HepG2 (cell line): ENCODE measurements around the gene TNPO3. TPM values are rescaled to one million over a fixed set of nuclear protein-coding genes. Genes with fewer than 3 reads are reported as not detected.

Experiments used
- ATAC-seq: fragments of 200-7000 bp; cut with Tn5 transposase; 3 replicates; pipeline ENCODE4 v1.9.1; 2020; ENCODE audit warnings: mild to moderate bottlenecking, moderate library complexity
- BruUV-seq: library from RNA; stranded (reverse); fragments of 400-500 nt; replicated peaks from 2 replicates; lab custom pipeline; 2021; lab: Mats Ljungman, UMichigan
- CTCF ChIA-PET: fragments of 300-600 bp; formaldehyde crosslinking; extraction: SDS; loops from one replicate; lab custom pipeline; 2021; ENCODE audit warnings: low total read pairs, inconsistent platforms, low intra/inter-chr PET ratio; lab: Yijun Ruan, JAX
- POLR2A ChIA-PET: fragments of 350-600 bp; sonication (Branson Sonifier 250); formaldehyde crosslinking; loops from one replicate; lab custom pipeline; 2020; ENCODE audit warnings: antibody characterized with exemption, inconsistent platforms; lab: Yijun Ruan, JAX
- DNase-seq: peaks from one replicate; pipeline ENCODE4 v3.0.0-alpha.2; 2015; ENCODE audit warnings: low spot score
- FAIRE-seq: peaks from 3 replicates; lab custom pipeline; 2011; peaks lifted over from hg19 to GRCh38; lab: Jason Lieb, UNC
- H2AFZ ChIP-seq: one replicate; pipeline ENCODE4 v1.6.1; 2011; ENCODE audit warnings: low read length, inconsistent platforms
- H3K27ac ChIP-seq: fragments of 300-600 bp; 3 replicates; pipeline ENCODE4 v1.8.0; 2011; ENCODE audit warnings: mixed run types, mild to moderate bottlenecking, mixed read lengths, low read length, inconsistent platforms; ENCODE audit not compliant: insufficient read depth; ENCODE audit errors: extremely low read length
- H3K27me3 ChIP-seq, 2 experiments: fragments of 200-600 bp in 1 of 2; 2 replicates in 1 of 2; 3 replicates in 1 of 2; pipeline versions ENCODE4 v1.6.0 to v1.8.0; 2011; ENCODE audit warnings: low read length in 2 of 2, mild to moderate bottlenecking in 2 of 2, moderate library complexity in 2 of 2, inconsistent platforms in 1 of 2; ENCODE audit not compliant: insufficient read depth in 2 of 2, control insufficient read depth in 1 of 2
- H3K36me3 ChIP-seq, 2 experiments: fragments of 200-600 bp in 1 of 2; replicated peaks in 1 of 2; 2 replicates in 1 of 2; 3 replicates in 1 of 2; pipeline versions ENCODE4 v1.5.1 to v1.8.0; 2011; ENCODE audit warnings: low read length in 2 of 2, inconsistent platforms in 1 of 2; ENCODE audit not compliant: insufficient read depth in 2 of 2, control insufficient read depth in 1 of 2
- H3K4me1 ChIP-seq: 2 replicates; pipeline ENCODE4 v1.5.1; 2012; ENCODE audit warnings: low read length, inconsistent platforms; ENCODE audit not compliant: insufficient read depth
- H3K4me2 ChIP-seq: 2 replicates; pipeline ENCODE4 v1.6.0; 2011; ENCODE audit warnings: low read depth, low read length, inconsistent platforms
- H3K4me3 ChIP-seq, 3 experiments: fragments of 200-600 bp in 1 of 3; sonication (generic), shearing (Covaris generic) in 1 of 3; replicated peaks in 1 of 3; 2 replicates each; pipeline ENCODE4 v1.5.1; 2011 to 2016; ENCODE audit warnings: low read length in 3 of 3, inconsistent platforms in 2 of 3, low read depth in 2 of 3, mild to moderate bottlenecking in 2 of 3, control low read depth in 1 of 3, mixed read lengths in 1 of 3; ENCODE audit not compliant: insufficient read depth in 1 of 3
- H3K79me2 ChIP-seq: one replicate; pipeline ENCODE4 v1.6.1; 2011; ENCODE audit warnings: low read length, inconsistent platforms; ENCODE audit not compliant: insufficient read depth
- H3K9ac ChIP-seq: 2 replicates; pipeline ENCODE4 v1.6.0; 2011; ENCODE audit warnings: mild to moderate bottlenecking, low read depth, low read length, inconsistent platforms; ENCODE audit not compliant: insufficient read depth
- H3K9me3 ChIP-seq: 2 replicates; pipeline ENCODE4 v1.5.1; 2012; ENCODE audit warnings: mild to moderate bottlenecking, low read length
- H4K20me1 ChIP-seq: 2 replicates; pipeline ENCODE4 v1.6.0; 2011; ENCODE audit warnings: inconsistent platforms, mild to moderate bottlenecking, low read length, moderate library complexity; ENCODE audit not compliant: insufficient read depth
- BORCS8-MEF2B ChIP-seq: sonication (generic); formaldehyde crosslinking; IDR thresholded peaks from 2 replicates; pipeline ENCODE4 v1.8.0; 2022; ENCODE audit warnings: mild to moderate bottlenecking, missing genetic modification reagents
- DPF2 ChIP-seq: sonication (generic); formaldehyde crosslinking; IDR thresholded peaks from 2 replicates; pipeline ENCODE4 v1.4.0; 2020; ENCODE audit warnings: mild to moderate bottlenecking, low read depth, missing genetic modification reagents, borderline replicate concordance
- HDAC2 ChIP-seq: sonication (generic); formaldehyde crosslinking; IDR thresholded peaks from 2 replicates; pipeline ENCODE4 v1.4.0; 2020; ENCODE audit warnings: missing genetic modification reagents
- NAIF1 ChIP-seq: sonication (generic); formaldehyde crosslinking; IDR thresholded peaks from 2 replicates; pipeline ENCODE4 v1.5.0; 2020; ENCODE audit warnings: mild to moderate bottlenecking, missing genetic modification reagents, borderline replicate concordance
- NFKB2 ChIP-seq: sonication (generic); formaldehyde crosslinking; IDR thresholded peaks from 2 replicates; pipeline ENCODE4 v1.4.0; 2020; ENCODE audit warnings: missing genetic modification reagents, borderline replicate concordance
- PAX8 ChIP-seq: sonication (generic); formaldehyde crosslinking; IDR thresholded peaks from 2 replicates; pipeline ENCODE4 v1.8.0; 2022; ENCODE audit warnings: mild to moderate bottlenecking, missing genetic modification reagents, borderline replicate concordance
- RARA ChIP-seq: IDR thresholded peaks from 2 replicates; pipeline ENCODE4 v1.6.1; 2016; ENCODE audit warnings: missing genetic modification reagents, missing compliant biosample characterization
- TMF1 ChIP-seq: sonication (generic); formaldehyde crosslinking; IDR thresholded peaks from 2 replicates; pipeline ENCODE4 v1.8.1; 2022; ENCODE audit warnings: low read depth, missing genetic modification reagents
- YY1 ChIP-seq: IDR thresholded peaks from 2 replicates; pipeline ENCODE4 v1.6.1; 2011; ENCODE audit warnings: low read length, low read depth, moderate library complexity, mild to moderate bottlenecking; ENCODE audit not compliant: insufficient read depth, insufficient replicate concordance
- ZFP90 ChIP-seq: sonication (generic); formaldehyde crosslinking; IDR thresholded peaks from 2 replicates; pipeline ENCODE4 v1.8.0; 2022; ENCODE audit warnings: missing genetic modification reagents, mild to moderate bottlenecking, inconsistent platforms, borderline replicate concordance
- ZNF296 ChIP-seq: sonication (generic); formaldehyde crosslinking; conservative IDR thresholded peaks from 2 replicates; pipeline ENCODE4 v1.5.0; 2020; ENCODE audit warnings: mild to moderate bottlenecking, missing genetic modification reagents
- ZNF343 ChIP-seq: sonication (generic); formaldehyde crosslinking; IDR thresholded peaks from 2 replicates; pipeline ENCODE4 v1.4.0; 2020; ENCODE audit warnings: mild to moderate bottlenecking, missing genetic modification reagents
- ZNF772 ChIP-seq: sonication (generic); formaldehyde crosslinking; IDR thresholded peaks from 2 replicates; pipeline ENCODE4 v1.5.0; 2020; ENCODE audit warnings: mild to moderate bottlenecking, missing genetic modification reagents
- ZNF790 ChIP-seq: sonication (generic); formaldehyde crosslinking; IDR thresholded peaks from 2 replicates; pipeline ENCODE4 v1.8.0; 2022; ENCODE audit warnings: missing genetic modification reagents, mild to moderate bottlenecking, borderline replicate concordance
- WGBS: methylation state at CpG from one replicate; pipeline ENCODE4 v1.1.6; 2017; ENCODE audit warnings: low lambda C conversion rate; 5-methylcytosine and 5-hydroxymethylcytosine counted together
- in situ Hi-C: cut with HindIII; loops from 2 replicates; pipeline ENCODE4 v1.10.0; 2017; ENCODE audit warnings: low pct_unique_long_range_greater_than_20kb; ENCODE audit not compliant: extremely low pct_ligation_motif_present
- intact Hi-C: fragments of 100-400 bp; cut with micrococcal nuclease; formaldehyde crosslinking; loops from one replicate; pipeline ENCODE4 v1.10.0; 2022; ENCODE audit not compliant: unreplicated experiment
- polyA plus RNA-seq, 8 experiments: library from polyadenylated mRNA; depleted of rRNA in 3 of 8; stranded (reverse) in 7 of 8; unstranded in 1 of 8; fragments of >200 nt; fragmentation: Illumina TruSeq in 4 of 8; extraction: Trizol in 4 of 8; gene quantifications; 2 replicates each; pipeline versions ENCODE4 v1.2.1 to v1.2.3, GENCODE V29; 2011 to 2016; ENCODE audit warnings: low read depth in 4 of 8, missing spikeins in 1 of 8, mixed read lengths in 1 of 8; ENCODE audit not compliant: insufficient read depth in 1 of 8
- total RNA-seq, 5 experiments: library from RNA; depleted of rRNA; stranded (reverse); fragments of >200 nt; fragmentation: Illumina TruSeq; extraction: Trizol; gene quantifications; 2 replicates each; pipeline ENCODE4 v1.2.3, GENCODE V29; 2016; ENCODE audit warnings: low read depth in 1 of 5
- TF ChIP-seq, protein P1 (sequence below): sonication (generic); formaldehyde crosslinking; IDR thresholded peaks from 2 replicates; pipeline ENCODE4 v1.4.0; 2020; ENCODE audit warnings: mild to moderate bottlenecking, missing genetic modification reagents
- TF ChIP-seq, protein P2 (sequence below): sonication (generic); formaldehyde crosslinking; IDR thresholded peaks from 2 replicates; pipeline ENCODE4 v1.5.0; 2020; ENCODE audit warnings: mild to moderate bottlenecking, missing genetic modification reagents

The TNPO3 gene
- total and polyA plus RNA-seq, 2 of the 13 experiments (the other 11 are each of a cell fraction or from before 2014, with no cell fraction given): 23.8 to 44.6 TPM

DNA sequence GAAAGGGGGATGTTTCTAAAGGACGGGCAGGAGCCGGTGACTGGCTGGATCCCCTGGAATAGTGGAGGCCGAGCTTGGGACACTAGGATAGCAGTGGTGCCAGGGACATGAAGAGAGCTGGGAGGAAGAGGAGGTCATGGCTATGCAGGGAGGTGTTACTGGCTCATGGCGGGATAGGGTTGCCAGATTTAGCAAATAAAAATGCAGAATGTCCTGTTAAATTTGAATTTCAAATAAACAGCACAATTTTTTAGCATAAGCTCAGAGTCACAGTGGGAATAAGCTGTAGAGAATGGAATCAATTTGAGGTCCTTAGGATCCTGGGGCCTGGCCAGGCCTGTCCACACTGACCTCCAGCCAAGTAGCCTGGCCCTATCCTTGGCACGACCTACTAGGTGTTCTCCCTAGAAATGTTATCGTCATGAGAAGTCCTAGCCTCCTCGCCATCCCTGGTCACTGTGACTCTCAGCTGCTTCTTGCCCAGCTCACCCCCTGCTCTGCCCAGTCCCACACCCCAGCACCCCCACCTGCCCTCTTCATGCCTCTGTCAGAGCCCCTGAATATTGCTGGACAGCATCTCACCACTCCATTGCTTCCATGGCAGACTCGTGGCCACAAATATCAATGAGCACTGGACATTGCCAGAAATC lies 136.8 kb downstream of the TNPO3 start:
- no peaks in the 10 kb centered on the region for H3K36me3 ChIP-seq
- in situ Hi-C loops (no loop called here), intact Hi-C loops (no loop called here)
- H3K4me1 ChIP-seq: no peaks in the 10 kb centered on the region; the same call in 1 of the 2 replicates
- no peak overlapping the region for H2AFZ ChIP-seq
- FAIRE-seq (no peak), DNase-seq (no peak), ATAC-seq (no peak)
- WGBS: 45% methylated on average over 8 of the region's 8 CpGs
- H3K27ac ChIP-seq: no peak overlapping the region
- no peak overlapping the region for H3K4me2 ChIP-seq
- H3K4me3 ChIP-seq: no peak overlapping the region
- H3K9me3 ChIP-seq: no peaks in the 10 kb centered on the region
- no peak overlapping the region for H3K9ac ChIP-seq
- POLR2A ChIA-PET: no interaction called here
- H4K20me1 ChIP-seq: no peaks in the 10 kb centered on the region
- CTCF ChIA-PET: no interaction called here
- no TSS peak for BruUV-seq
- no peaks in the 10 kb centered on the region for H3K79me2 ChIP-seq
- H3K27me3 ChIP-seq: peaks cover 4 to 43% of the 10 kb centered on the region in 2 experiments; a peak in 4 of 5 replicates
- no peak for TF ChIP-seq NAIF1 (CRISPR knock-in tag)
- no peak for TF ChIP-seq TMF1 (CRISPR knock-in tag)
- TF ChIP-seq, protein P1, sequence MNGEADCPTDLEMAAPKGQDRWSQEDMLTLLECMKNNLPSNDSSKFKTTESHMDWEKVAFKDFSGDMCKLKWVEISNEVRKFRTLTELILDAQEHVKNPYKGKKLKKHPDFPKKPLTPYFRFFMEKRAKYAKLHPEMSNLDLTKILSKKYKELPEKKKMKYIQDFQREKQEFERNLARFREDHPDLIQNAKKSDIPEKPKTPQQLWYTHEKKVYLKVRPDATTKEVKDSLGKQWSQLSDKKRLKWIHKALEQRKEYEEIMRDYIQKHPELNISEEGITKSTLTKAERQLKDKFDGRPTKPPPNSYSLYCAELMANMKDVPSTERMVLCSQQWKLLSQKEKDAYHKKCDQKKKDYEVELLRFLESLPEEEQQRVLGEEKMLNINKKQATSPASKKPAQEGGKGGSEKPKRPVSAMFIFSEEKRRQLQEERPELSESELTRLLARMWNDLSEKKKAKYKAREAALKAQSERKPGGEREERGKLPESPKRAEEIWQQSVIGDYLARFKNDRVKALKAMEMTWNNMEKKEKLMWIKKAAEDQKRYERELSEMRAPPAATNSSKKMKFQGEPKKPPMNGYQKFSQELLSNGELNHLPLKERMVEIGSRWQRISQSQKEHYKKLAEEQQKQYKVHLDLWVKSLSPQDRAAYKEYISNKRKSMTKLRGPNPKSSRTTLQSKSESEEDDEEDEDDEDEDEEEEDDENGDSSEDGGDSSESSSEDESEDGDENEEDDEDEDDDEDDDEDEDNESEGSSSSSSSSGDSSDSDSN (CRISPR knock-in tag): no peak
- TF ChIP-seq ZFP90 (CRISPR knock-in tag): no peak
- no peak for TF ChIP-seq NFKB2 (CRISPR knock-in tag)
- TF ChIP-seq, protein P2, sequence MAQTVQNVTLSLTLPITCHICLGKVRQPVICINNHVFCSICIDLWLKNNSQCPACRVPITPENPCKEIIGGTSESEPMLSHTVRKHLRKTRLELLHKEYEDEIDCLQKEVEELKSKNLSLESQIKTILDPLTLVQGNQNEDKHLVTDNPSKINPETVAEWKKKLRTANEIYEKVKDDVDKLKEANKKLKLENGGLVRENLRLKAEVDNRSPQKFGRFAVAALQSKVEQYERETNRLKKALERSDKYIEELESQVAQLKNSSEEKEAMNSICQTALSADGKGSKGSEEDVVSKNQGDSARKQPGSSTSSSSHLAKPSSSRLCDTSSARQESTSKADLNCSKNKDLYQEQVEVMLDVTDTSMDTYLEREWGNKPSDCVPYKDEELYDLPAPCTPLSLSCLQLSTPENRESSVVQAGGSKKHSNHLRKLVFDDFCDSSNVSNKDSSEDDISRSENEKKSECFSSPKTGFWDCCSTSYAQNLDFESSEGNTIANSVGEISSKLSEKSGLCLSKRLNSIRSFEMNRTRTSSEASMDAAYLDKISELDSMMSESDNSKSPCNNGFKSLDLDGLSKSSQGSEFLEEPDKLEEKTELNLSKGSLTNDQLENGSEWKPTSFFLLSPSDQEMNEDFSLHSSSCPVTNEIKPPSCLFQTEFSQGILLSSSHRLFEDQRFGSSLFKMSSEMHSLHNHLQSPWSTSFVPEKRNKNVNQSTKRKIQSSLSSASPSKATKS (CRISPR knock-in tag): no peak
- TF ChIP-seq YY1: no peak
- no peak for TF ChIP-seq ZNF296 (CRISPR knock-in tag)
- no peak for TF ChIP-seq DPF2 (CRISPR knock-in tag)
- TF ChIP-seq PAX8 (CRISPR knock-in tag): no peak
- no peak for TF ChIP-seq ZNF343 (CRISPR knock-in tag)
- TF ChIP-seq ZNF772 (CRISPR knock-in tag): no peak
- no peak for TF ChIP-seq HDAC2 (CRISPR knock-in tag)
- no peak for TF ChIP-seq RARA (CRISPR knock-in tag)
- no peak for TF ChIP-seq BORCS8-MEF2B (CRISPR knock-in tag)
- no peak for TF ChIP-seq ZNF790 (CRISPR knock-in tag)
